ENCODE data around the gene TTBK1. TPM values are rescaled to one million over a fixed set of nuclear protein-coding genes. Genes with fewer than 3 reads are reported as not detected.
A peak's percentile ranks its signal among the peaks of the same experiment; 100 is the strongest.

Gene TTBK1
- total RNA-seq, 2 experiments from 2014 or later = 0.20 to 0.80 TPM

DNA sequence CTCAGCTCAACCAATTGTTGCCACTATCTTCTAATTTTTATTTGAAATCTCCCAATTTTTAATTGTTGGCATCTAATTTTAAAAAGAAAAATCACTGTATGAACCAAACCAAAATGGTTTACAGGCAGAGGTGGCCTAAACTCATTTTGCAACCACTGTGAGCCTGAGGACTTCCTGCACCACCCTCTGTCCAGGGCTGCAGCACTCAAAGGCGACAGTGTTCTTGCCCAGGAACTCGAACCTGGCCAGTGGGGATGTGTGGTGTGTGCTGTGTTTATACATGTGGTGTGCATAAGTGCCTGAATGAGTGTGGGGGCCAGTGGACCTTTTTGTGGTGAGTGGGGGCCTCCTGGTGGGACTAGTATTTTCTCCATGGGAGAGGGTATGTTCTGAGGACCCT is 30.4 kb downstream of the TTBK1 start:
- DNase-seq (no peak), ATAC-seq (no peak)
- peaks cover 68% of the 10 kb centered on the region for H3K27me3 Mint-ChIP-seq
- H3K4me3 Mint-ChIP-seq = no peak overlapping the region
- no peak overlapping the region for H3K27ac Mint-ChIP-seq
- H3K36me3 Mint-ChIP-seq = no peaks in the 10 kb centered on the region
- CTCF ChIA-PET = interaction anchor here (1.0 kb wide), 1 partner anchor 233 kb away, joined by 3 read pairs; no protein-coding TSS in a partner anchor
- no peaks in the 10 kb centered on the region for H3K9me3 Mint-ChIP-seq (ENCODE audit: low read depth)
- H3K4me1 Mint-ChIP-seq = peaks cover 22% of the 10 kb centered on the region

DNA sequence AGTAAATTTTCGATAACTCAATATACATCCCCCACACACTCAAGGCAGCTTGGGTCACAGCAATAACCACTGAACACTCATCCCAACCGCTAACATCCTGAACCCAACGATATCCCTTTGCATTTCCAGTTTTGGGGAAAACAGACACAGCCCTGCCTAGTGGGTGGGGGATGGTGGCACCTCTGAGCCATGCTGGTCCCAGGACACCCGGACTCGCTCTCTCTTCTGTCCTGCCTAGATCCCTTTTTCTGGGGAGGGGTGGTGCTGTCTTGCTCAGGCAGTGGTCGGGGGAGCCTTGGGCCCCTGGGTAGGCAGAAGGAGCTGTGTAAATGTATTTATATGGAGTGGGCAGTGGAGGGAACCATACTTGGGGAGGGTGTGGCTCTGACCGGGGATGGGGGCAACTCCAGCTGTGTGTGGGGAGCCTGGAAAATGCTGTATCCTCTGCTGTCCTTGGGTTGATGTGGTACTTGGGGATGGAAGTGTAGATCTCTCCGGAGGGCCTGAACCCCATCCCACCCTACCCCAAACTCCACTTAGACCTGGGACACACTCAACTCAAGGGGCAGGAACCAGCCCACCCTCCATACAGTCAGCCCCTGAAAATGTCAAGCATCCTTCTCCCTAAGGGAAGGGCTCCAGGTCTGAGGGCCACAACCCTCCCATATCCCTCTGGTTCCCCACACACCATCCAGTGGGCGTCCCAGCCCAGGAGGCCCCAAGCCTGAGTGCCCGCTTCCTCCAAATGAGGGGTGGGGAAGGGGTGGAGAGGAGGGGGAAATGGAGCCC is 31.0 kb downstream of the TTBK1 start:
- ATAC-seq (no peak), DNase-seq (no peak)
- Mint-ChIP-seq H3K27me3 (peaks cover 62% of the 10 kb centered on the region), H3K27ac (no peak overlapping the region), H3K9me3 (ENCODE audit: low read depth) (no peaks in the 10 kb centered on the region), H3K36me3 (no peaks in the 10 kb centered on the region), H3K4me3 (peak overlapping the region; percentile 43), H3K4me1 (peaks cover 17% of the 10 kb centered on the region)
- CTCF ChIA-PET = interaction anchor here (1.0 kb wide), 1 partner anchor 232 kb away, joined by 3 read pairs; no protein-coding TSS in a partner anchor

DNA sequence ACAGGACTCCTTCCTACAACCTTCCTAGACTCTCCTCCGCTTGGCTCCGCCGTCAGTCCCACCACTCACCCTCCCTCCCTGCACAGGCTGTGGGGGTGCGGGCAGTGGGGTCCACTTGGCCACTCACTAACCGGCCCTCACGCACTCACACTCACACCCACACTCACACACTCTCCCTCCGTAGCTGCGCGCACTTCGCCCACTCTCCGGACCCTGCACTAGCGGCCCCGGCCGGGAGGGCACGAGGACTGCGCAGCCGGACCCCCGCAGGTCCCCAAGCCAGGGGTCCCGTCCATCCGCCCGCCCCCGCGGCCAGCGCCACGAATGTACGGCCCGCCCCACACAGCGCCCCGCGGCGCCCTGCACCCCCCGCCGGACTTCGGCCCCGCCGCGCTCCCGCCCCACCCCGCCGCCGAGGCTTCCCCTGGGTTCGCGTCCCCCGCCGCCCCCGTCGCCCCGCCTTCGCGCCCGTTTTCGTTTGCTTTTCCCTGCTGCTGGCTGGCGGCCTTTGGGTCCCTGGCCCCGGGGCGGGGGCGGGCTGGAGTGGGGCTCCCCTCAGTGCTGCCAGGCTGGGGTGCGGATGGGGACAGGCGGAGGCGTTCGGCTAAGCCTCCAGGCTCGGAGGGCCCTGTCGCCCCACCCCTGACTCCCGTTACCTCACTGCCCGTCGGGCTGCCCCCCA is 31.8 kb downstream of the TTBK1 start:
- ATAC-seq = peak; percentile 40
- H3K27ac Mint-ChIP-seq = no peak overlapping the region
- peaks cover 60% of the 10 kb centered on the region for H3K27me3 Mint-ChIP-seq
- DNase-seq = peak; percentile 44
- H3K36me3 Mint-ChIP-seq = no peaks in the 10 kb centered on the region
- H3K4me3 Mint-ChIP-seq = peak overlapping the region; percentile 43
- CTCF ChIA-PET = interaction anchor here (1.1 kb wide), 1 partner anchor 13 kb away, joined by 3 read pairs; no protein-coding TSS in a partner anchor
- peaks cover 17% of the 10 kb centered on the region for H3K4me1 Mint-ChIP-seq
- H3K9me3 Mint-ChIP-seq (ENCODE audit: low read depth) = no peaks in the 10 kb centered on the region

DNA sequence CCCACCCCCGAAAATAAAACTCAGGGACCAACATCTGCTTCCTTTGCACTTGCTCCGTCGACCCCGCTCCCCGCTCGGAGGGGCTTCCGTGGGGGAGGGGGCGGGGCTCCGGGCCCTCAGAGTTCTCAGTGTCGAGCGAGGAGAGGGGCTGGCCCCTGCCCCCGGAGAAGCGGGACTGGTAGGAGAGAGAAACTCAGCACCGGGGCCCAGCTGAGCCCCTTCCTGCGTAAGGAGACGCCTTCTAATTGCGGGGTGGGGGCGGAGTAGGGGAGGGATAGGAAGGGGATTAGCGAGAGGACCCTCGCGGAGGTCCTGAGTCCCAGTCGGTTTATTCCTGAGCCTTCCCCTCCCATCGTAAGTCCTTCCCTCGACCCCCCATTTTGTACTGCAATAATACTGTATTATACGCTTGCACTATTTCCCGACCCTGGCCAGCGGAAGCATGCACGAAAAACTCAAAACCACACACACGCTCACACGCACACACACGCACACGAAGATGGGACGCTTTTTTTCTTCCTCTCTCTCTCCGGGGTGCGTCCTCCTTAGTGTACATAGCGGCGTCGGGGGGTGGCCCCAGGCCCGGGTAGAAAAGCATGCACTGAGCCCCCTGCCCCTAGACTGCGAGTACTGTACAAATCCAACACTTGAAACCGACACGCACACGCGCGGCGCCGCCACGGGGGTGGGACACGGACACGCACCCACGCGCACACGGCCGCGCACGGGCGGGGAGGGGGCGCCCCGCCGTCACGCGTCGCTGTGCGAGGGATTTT is 32.7 kb downstream of the TTBK1 start:
- ATAC-seq = peak; percentile 38
- CTCF ChIA-PET = interaction anchor here (1.1 kb wide), 1 partner anchor 14 kb away, joined by 3 read pairs; no protein-coding TSS in a partner anchor
- Mint-ChIP-seq H3K27me3 (peaks cover 60% of the 10 kb centered on the region), H3K9me3 (ENCODE audit: low read depth) (no peaks in the 10 kb centered on the region), H3K4me3 (peak overlapping the region; percentile 43), H3K27ac (peak overlapping the region; percentile 29), H3K4me1 (peaks cover 17% of the 10 kb centered on the region), H3K36me3 (no peaks in the 10 kb centered on the region)
- peak; percentile 65 for DNase-seq

DNA sequence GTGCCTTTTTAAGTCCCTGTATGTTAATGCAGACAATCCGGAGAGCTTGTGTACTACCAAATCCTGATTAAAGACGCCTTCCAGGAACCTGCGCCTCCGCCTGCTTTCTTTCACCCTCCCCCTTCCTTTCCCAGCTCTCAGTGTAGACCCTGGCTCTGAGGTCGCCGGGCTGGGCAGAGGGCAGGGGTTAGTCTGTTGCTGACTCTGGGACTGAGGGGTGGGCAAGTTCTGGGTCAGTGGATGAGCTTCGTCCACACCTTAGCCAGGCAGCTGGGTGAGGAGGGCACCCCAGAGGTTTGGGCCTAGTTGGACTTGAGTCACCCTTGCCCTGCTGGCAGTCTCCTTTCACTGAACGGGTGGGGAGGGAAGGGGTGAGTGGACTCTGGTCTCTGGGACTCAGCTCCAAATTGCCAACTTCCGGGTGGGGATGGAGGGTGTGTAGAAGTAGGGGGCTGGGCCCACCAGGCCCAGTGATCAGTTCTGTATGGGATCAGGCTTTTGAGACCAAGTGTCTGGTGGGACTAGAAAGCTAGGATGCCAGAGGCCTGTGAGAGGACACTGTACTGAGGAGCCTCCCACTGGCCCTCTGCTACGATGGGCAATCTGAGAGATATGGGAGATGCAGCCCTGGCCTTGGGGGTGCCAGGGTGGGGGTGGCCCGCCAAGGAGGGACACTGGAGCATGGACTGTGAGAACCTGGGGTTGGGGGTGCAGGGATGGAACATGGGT is 33.5 kb downstream of the TTBK1 start:
- Mint-ChIP-seq H3K27ac (no peak overlapping the region), H3K4me3 (no peak overlapping the region), H3K4me1 (peaks cover 17% of the 10 kb centered on the region), H3K36me3 (no peaks in the 10 kb centered on the region), H3K9me3 (ENCODE audit: low read depth) (no peaks in the 10 kb centered on the region), H3K27me3 (peaks cover 66% of the 10 kb centered on the region)
- CTCF ChIA-PET = interaction anchor here (0.8 kb wide), 1 partner anchor 10 kb away, joined by 3 read pairs; no protein-coding TSS in a partner anchor
- ATAC-seq = no peak
- no peak for DNase-seq

DNA sequence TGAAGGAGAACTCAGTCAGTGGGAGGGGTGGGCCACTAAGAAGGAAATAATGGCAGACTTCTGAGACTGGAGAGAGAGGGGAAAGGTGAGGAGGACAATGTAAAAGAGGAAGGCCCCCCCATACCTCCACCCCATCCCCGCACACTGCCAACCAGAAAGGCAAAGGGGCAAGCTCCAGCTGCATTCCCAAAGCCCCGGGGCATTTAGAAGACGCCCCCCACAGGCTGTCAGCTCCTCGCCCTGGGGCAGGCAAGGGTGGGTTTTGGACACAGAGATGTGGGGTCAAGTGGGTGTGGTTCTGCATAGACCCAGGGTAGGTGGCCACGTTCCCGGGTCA is 34.0 kb downstream of the TTBK1 start:
- CTCF ChIA-PET = interaction anchor here (0.8 kb wide), 1 partner anchor 10 kb away, joined by 3 read pairs; no protein-coding TSS in a partner anchor
- peaks cover 64% of the 10 kb centered on the region for H3K27me3 Mint-ChIP-seq

DNA sequence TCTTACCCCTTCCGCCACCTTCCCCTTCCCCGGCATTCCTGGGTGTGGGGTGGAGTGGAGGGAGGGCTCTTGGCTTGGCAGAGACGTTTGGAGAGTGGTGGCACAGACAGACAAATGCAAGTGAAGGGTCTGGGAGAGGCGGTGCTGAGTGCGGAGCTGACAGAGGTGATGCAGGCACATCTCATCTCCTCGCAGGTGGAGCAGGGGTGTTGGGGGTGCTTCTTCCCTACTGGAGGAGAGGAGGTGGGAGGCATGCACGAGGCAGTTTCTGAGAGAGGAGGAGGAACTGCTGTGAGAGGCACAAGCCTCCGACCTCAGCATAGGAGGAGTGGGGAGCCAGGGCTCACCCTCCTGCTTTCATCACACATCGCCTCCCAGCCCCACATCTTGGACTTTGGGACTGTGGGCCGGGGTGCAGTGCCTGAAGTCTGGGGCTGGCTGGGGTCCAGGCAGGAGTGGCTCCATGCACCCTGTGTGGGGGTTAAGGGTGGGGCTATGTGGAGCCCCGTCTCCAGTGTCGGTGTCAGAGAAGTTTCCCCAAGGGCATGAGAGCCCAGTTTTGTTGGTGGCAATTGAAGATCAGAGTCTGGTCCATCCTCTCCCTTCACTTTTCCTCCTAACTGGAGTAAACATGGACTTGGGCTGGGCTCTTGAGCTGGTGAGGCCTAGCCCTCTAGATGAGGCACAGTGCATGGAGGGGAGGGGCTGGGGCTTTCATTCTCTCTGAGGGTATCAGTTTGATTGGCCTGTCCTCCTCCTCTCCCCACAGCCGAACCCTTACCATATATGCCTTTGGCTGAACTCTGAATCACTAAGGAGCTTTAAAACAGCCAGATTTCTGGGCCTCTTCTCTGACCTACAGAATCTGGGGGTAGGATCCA is 34.6 kb downstream of the TTBK1 start:
- peaks cover 17% of the 10 kb centered on the region for H3K4me1 Mint-ChIP-seq
- DNase-seq = no peak
- H3K9me3 Mint-ChIP-seq (ENCODE audit: low read depth) = no peaks in the 10 kb centered on the region
- no peaks in the 10 kb centered on the region for H3K36me3 Mint-ChIP-seq
- ATAC-seq = no peak
- no peak overlapping the region for H3K4me3 Mint-ChIP-seq
- H3K27me3 Mint-ChIP-seq = peaks cover 62% of the 10 kb centered on the region
- CTCF ChIA-PET = interaction anchor here (0.6 to 0.8 kb wide), 2 partner anchors 9 to 186 kb away, joined by 3 read pairs; no protein-coding TSS in a partner anchor
- no peak overlapping the region for H3K27ac Mint-ChIP-seq

More for the DNA sequence above, 34.0 kb downstream of the TTBK1 start:
- Mint-ChIP-seq H3K4me1 (peaks cover 17% of the 10 kb centered on the region), H3K4me3 (no peak overlapping the region), H3K27ac (no peak overlapping the region), H3K36me3 (no peaks in the 10 kb centered on the region), H3K9me3 (ENCODE audit: low read depth) (no peaks in the 10 kb centered on the region)
- ATAC-seq (no peak), DNase-seq (no peak)

DNA sequence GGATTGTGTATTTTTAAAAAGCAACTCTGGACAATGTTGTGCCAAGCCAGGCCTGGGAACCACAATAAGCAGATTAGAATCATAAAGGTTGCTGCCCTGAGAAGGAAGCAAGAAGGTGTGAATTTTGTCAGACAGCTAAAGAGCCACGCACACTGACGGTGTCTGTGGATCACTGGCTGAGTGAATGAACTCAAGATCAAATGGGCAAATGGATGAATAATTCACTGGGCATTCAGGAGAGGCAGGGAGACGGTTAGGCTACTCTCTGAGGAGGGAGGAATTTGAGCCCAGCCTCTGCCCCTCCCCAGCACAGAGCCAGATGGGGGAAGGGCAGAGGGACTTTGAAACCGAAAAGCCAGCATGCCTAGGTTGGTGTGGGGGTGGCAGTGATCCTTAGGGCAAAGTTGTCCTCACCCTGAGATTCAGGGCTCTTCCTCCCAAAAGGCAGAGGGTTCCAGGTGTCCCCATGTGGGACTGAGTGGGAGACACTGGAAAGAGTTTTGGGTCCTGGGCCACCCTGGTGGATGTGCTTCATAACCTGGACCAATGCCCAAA is 35.3 kb downstream of the TTBK1 start:
- Mint-ChIP-seq H3K4me1 (peaks cover 17% of the 10 kb centered on the region), H3K9me3 (ENCODE audit: low read depth) (no peaks in the 10 kb centered on the region), H3K4me3 (no peak overlapping the region), H3K36me3 (no peaks in the 10 kb centered on the region), H3K27ac (peak overlapping the region; percentile 33), H3K27me3 (peaks cover 55% of the 10 kb centered on the region)
- ATAC-seq (no peak), DNase-seq (no peak)
- CTCF ChIA-PET = interaction anchor here (0.6 kb wide), 1 partner anchor 186 kb away, joined by 3 read pairs; no protein-coding TSS in a partner anchor

DNA sequence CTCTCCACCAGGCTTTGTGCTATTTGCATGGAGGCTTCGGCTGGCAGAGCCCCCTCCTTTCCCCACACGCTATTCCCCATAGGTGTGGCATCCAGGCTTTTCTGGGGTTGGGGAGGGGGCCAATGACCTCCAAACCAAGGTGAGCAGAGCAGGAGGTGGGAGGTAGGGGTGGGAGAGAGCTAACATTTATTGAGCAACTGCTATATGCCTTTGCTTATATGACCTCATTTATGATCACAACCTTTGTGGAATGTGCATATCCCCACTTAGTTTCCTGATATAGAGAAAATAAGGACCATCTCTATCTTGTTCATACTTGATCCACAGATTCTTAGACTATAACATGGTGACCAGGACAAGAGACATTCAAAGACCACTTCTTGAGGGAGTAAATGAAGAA is 37.0 kb downstream of the TTBK1 start:
- Mint-ChIP-seq H3K27me3 (peaks cover 44% of the 10 kb centered on the region), H3K4me3 (no peak overlapping the region), H3K27ac (no peak overlapping the region), H3K9me3 (ENCODE audit: low read depth) (no peaks in the 10 kb centered on the region), H3K36me3 (no peaks in the 10 kb centered on the region), H3K4me1 (peaks cover 5% of the 10 kb centered on the region)
- ATAC-seq (no peak), DNase-seq (no peak)
- CTCF ChIA-PET = interaction anchor here (1.0 to 1.2 kb wide), 2 partner anchors 51 to 118 kb away, joined by 3 to 4 read pairs; partner anchors contain the start of gene DNPH1

DNA sequence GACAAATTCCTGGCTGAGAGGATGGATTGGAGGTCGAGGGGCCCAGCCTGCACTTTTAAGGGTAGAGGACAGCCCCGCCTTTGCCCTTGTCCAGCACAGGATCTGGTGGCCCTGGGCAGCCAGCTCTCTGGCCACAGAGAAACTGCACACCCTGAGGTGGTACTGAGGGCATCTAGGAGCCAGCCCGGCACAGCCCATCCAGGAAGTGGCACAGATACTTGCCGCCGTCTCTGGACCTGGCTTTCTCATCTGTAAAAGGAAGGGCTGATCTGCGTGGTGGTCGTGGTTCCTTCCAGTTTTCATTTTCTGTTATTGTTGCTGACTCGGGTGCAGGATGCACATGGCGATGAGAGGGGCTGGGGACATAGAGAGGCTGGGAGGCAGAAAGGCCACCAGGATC is 38.8 kb downstream of the TTBK1 start:
- ATAC-seq = no peak
- CTCF ChIA-PET = no interaction called here
- Mint-ChIP-seq H3K4me1 (no peaks in the 10 kb centered on the region), H3K4me3 (no peak overlapping the region), H3K36me3 (no peaks in the 10 kb centered on the region), H3K9me3 (ENCODE audit: low read depth) (no peaks in the 10 kb centered on the region), H3K27ac (no peak overlapping the region), H3K27me3 (peaks cover 41% of the 10 kb centered on the region)
- no peak for DNase-seq

DNA sequence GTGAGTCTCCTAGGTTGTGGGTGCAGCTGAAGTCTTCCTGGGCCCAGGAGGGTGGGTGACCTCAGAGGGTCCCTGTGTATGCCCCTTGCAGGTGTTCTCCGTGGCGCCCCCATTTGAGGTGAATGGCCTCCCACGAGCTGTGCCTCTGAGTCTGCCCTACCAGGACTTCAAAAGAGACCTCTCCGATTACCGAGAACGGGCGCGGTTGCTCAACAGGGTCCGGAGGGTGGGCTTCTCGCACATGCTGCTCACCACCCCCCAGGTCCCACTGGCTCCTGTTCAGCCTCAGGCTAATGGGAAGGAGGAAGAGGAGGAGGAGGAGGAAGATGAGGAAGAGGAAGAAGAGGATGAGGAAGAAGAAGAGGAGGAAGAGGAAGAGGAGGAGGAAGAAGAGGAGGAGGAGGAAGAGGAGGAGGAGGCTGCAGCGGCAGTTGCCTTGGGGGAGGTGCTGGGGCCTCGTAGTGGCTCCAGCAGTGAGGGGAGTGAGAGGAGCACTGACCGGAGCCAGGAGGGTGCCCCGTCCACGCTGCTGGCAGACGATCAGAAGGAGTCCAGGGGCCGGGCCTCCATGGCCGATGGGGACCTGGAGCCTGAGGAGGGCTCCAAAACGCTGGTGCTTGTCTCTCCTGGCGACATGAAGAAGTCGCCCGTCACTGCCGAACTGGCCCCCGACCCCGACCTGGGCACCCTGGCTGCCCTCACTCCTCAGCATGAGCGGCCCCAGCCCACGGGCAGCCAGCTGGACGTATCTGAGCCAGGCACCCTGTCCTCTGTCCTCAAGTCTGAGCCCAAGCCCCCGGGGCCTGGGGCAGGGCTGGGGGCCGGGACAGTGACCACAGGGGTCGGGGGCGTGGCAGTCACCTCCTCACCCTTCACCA is 39.6 kb downstream of the TTBK1 start:
- no peaks in the 10 kb centered on the region for H3K36me3 Mint-ChIP-seq
- no peak overlapping the region for H3K4me3 Mint-ChIP-seq
- CTCF ChIA-PET = no interaction called here
- H3K9me3 Mint-ChIP-seq (ENCODE audit: low read depth) = no peaks in the 10 kb centered on the region
- peaks cover 38% of the 10 kb centered on the region for H3K27me3 Mint-ChIP-seq
- DNase-seq (no peak), ATAC-seq (no peak)
- H3K27ac Mint-ChIP-seq = no peak overlapping the region
- H3K4me1 Mint-ChIP-seq = no peaks in the 10 kb centered on the region

All from activated CD8-positive, alpha-beta memory T cell treated with anti-CD3 and anti-CD28 coated beads, Interleukin-2, amount 10 ng/mL, durations not matched to agents 7 days and 5 days (primary cell).